Anterior cingulate cortex (tissue), 58 donors: ENCODE measurements around the gene SOX5.

ENCODE experiments used
- DNase-seq, 58 donors: peaks; one replicate each; lab custom pipeline; 2025; lab: John Stamatoyannopoulos, UW

Gene SOX5

DNA sequence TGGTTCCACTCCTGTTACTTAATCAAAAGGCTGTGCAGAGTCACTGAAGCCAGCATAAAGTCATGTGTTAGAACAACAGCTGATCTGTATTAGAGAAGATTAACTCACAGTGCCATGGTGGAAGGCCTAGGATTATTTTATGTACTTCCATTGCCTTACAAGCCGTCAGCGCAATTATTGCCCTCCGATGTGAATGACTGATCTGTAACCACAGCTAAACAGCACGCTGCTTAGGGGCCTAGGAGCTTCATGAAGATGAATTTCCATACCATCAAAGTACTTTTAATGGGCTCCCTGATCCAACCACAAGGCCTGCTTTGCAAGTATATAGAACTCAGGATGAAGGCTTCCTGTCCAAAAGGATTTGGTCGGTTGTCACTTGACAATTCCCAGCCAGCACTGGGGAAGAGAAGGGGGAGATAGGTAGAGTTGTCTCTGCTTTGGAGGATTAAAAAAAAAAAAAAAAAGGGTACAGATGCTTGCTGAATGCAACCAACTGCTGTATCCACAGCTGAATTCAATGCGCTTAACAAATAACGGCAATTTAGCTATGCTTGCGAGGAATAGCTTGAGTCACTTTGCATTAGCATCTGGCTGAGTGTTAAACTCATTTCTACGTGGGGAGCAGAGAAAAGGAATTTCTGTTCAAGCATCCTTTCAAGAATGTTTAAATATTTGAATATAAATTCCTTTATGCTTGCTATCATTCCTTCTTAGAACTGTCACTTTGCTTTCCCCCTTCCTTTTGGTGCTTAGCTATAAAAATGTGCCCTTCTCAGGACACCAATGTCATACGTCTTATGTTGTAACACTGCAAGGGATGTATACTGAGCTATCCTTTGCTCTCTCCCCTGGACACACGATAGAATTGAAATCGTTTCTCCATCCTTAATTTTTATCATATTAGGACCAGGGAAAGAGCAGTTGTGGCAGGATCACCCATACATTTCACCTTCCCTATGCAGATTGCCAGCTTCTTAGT, 387.8 kb downstream of the SOX5 start:
- peak in 2 of 58 donors; percentile 4 to 12 for DNase-seq

DNA sequence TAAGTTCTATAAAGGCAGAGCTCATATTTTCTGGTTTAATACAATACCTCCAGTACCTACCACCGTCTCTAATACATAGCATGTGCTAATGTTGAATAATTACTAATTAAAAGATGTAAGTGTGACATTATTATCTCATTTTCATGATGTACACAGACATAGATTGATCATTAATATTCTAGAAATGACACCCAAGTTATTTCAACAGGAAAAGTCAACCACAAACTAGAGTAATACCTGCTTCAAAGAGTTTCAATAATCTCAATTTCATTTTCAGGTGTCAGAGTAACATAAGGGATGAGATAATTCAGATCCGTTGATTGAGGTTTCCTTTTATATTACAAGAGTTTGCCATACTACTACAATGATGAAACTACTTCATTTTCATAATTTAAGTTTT, 388.9 kb downstream of the SOX5 start:
- no peak for DNase-seq

DNA sequence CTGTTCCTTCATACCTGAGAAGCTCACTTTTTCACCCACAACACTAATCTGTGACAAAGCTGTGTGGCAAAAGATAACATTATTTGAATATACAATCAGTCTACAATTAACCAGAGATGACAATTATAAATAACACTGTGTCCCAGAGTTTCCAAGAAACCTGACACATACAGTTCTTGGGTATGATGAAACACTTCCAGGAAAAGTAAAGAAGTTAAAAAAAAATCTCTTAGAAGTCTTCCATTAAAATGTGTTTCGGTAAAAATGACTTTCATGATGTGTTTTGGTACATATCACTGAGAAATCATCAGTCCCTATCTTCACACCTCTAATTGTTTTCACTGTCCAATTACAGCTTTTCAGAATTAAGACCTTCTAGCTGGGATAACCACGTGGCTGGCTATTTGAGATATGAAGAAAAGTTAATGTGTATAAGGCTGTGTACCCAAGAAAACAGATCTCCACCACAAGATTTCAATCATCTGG, 390.2 kb downstream of the SOX5 start:
- DNase-seq = no peak

DNA sequence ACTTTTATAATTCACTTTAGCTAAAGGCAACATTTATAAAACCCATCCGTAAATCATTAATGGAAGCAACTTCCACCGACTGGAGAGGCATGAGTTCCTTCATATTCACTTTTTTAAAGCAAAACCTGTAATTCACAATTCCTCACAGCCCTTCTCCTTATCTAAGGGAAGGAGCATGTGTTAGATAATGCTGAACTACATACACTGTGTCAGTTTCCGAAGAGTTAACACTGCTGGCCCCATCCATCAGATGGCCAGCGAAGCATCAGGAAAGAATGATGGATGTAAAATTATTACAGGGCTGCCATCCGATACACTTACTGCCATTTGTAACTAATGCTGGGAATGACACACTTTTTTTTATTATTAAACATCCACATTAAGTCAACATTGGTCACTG, 392.8 kb downstream of the SOX5 start:
- no peak for DNase-seq

DNA sequence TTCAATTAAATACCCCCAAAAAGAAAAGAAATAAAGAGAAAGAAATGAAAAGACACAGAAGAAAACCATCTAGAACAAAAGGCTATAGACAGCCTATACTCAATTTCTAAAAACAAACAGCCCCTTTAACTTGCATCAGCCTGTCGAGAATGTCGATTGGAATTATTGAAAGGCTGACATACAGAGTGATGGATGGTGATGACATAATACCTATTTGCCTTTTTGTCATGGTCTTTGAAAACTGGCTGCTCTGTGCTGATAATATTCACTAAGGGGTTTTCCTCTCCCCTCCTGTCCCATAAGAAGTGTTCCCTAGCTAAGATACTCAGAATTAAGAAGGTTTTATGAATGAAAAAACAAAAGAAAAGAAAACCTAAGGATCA, 393.7 kb downstream of the SOX5 start:
- DNase-seq = no peak

DNA sequence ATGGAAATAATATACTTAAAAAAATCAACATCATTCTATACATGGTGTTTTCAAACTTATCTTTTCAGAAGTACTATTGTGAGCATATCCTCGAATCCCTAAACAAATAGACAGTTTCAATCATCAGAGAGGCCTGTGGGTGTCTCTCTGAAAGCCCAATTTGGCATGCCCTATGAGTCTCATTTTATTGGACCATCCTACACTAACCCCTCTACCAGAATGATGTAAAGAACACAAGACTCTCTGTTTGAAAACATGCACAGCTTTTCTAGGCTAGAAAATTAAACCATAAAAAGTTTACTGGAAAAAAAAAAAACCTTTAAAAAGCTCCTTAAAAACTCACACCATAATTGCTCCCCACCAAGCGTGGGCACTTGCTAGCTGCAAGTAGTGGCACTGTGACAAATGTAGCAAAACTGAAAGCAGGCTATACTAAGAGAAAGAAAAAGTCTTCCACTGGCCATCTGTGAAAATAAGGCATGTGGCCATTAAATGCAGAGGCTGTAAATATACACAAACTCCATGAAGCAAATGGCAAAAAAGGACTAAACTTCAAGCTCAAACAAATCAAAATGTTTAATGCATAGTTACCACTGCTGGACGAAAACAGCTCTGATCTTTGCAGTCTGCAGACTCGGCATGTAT, 394.2 kb downstream of the SOX5 start:
- peak in 10 of 58 donors; percentile 3 to 44 (median 14) for DNase-seq

DNA sequence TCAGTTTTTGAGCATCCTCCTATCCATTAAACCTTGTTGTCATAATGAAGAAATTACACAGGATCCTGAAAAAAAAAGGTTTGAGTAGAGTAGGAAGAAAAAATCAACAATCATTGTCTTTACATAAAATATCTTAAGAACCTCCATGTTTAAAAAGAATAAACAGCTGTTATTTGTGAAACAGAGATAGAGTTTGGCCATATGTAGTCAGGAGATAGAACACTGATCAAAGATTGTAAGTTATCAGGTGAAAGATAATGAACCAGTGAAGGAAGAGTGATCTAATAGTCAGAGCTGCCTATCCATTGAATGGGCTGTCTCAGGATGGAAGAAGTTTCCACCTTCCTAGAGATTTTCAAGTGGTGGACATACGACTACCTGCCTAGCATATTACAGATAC, 397.1 kb downstream of the SOX5 start:
- DNase-seq = no peak

DNA sequence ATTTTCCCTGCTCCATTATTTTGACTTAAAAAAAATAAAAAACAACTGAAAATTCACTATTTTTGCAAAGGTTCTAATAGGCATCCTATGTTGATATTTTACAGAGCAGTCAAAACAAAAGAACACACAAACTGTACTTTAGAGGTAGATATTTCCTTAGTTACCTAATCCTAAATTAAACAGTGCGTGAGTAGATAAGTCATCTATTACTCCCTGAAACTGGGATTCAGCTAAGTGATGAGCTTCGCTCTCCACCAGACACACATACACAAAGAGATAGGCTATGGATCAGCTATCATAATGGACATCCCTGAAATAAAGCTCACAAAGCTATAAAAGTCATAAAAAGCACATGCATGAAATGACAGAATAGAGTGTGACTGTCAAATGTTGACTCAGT, 398.7 kb downstream of the SOX5 start:
- DNase-seq = no peak

DNA sequence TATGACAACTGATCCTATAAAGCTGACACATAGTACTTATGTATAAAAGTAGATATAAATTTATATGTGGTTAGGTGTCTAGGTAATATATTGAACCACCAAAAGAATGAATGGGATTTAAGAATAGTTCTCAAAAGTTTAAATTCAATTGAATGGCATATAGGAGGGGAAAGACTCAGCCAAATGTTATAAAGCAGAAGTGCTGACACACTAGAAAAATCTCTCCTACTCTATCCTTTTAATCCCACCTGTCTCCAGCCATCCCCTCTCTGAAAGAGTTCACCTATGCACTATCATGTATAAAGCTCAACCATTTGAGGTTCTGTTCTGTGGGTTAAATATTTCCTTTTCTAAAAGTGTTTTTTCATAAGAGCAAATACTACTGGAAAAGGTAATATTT, 400.7 kb downstream of the SOX5 start:
- no peak for DNase-seq

DNA sequence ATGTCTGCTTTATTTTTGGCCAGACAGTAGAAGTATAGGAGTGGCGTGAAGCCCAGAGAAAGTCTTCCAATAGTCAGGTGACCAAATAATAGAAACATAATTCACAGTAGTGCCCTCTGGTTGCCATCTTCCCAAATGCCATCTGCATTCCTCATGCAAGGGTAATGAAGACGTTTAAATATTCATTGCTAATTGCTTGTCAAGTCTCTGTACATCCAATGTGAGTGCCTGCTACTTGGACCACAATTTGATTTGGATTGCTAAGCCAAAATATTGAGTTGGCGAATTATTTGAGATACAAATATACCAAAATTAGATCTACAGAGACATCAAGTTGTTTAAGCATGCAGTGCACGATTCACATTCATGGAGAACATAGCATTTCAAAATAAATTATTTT, 402.7 kb downstream of the SOX5 start:
- no peak for DNase-seq

DNA sequence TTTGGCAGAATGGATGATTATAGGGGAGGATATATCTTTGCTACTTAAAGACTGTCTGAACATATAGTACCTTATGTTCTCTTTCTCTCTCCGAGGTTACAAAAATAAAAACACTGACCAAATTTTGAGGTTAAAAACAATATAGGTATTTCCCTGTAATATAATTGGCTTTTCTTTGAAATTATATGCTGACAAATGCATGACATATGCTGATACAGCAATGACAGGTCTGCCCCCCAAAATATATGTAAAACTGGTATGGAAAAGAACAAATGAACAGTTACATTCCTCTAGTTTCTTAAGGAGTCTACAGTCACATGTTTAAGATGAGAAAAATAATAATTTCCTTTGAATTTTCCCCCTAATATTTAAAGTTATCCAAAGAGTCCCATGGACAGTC, 405.7 kb downstream of the SOX5 start:
- DNase-seq = no peak

DNA sequence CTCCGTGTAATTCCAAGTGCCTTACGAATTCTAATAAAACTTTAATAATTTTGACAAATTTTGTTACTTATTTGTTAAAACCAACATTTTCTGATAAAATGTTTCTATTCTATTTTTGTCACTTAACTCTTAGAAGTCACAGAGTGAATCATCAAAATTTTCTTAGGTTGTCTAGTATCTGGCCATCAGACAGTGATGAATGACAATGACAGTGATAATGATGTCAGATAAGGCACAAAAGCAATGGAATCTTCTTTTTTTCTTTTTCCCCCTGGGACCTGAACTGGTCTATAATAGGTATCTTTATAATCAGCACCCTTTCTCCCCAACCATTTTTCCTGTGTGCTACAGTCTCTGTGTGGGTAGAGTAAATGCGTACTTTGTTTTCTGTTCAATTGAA, 407.3 kb downstream of the SOX5 start:
- no peak for DNase-seq

DNA sequence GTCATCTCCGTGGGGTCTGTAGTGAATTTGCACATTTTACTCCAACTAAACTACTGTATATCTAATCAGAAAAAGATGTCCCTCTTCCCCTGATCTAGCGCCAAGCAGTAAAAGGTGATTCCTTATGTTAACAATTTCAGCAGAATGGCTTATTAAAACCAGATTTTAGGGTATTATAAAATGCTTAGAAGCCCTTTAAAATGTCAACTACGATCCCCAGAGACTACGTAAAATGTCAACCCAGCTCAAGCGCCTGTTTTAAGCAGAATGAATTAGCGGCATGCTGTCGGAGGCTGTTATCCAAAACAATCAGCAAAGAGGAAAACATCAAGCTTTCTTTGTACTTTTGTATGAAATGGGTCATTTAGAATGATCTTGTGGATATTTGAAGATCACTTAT, 408.9 kb downstream of the SOX5 start:
- DNase-seq = no peak

DNA sequence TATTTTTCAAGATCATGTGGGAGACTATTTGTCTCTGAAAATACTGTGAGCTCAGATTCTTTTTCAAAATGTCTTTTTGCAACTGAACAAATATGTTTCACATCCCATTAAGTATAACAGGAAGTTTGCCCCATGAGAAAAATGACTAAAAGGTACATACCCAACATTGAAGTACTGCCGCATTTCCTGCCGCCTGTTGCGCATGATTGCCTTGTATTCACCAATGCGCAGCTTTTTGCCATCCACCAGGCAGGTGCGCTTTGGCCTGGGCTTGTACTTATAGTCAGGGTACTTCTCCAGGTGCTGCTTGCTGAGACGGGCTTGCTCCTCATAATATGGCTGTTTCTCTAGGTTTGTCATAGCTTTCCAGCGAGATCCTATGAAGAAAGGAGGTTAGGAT, 413.2 kb downstream of the SOX5 start:
- DNase-seq = no peak

DNA sequence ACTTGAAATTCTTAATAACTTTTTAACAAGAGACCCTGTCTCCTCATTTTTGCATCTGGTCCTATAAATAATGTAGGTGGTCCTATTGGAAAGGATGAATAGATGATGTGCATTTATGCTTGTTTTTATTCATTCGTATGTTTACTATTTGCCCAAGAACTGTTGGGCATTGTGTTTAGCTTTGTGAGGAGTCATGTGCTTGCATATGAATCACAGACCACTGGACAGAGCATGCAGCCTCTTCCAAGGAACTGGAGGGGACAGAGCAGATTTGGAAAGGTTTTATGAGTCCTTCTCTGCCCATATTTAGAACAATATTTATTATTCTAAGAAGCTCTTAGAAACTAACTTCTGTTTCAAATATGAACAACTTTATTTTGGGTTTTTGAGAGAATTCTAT, 414.0 kb downstream of the SOX5 start:
- no peak for DNase-seq

DNA sequence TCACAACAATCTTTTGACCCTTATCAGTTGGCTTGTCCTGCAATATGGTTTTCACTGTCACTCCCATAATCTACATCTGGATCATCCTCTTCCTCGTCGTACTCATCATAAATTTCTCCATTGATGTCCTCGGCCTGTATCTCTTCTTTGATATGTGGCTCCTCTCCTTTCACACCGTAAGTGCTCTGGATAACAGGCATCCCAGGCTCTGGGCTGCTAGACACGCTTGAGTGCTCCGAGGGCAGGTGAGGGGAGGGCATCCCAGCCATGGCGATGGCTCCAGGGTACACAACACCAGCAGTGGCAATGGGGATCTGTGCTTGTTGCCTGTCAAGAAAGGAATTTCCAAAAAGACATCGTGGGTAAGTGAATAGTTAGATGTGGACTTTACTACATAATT, 415.3 kb downstream of the SOX5 start:
- DNase-seq = no peak

DNA sequence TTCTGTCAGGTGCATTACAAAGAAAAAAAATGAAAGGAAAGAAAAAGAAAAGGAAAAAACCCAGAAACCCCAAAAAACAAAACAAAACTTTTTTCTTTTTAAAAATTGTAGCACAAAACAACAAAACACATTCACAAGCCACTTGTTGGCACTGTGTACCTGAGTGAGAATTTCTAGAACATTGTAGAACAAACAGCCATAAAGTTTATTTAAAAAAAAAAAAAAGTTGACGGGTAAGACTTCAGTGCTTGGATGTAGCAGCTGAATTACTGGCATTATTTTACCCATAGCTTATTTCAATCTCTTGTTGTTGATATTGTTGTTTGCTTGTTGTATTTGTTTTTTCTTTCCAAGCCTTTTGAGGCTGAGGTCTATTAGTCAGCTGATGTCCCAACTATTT, 415.8 kb downstream of the SOX5 start:
- DNase-seq = no peak

DNA sequence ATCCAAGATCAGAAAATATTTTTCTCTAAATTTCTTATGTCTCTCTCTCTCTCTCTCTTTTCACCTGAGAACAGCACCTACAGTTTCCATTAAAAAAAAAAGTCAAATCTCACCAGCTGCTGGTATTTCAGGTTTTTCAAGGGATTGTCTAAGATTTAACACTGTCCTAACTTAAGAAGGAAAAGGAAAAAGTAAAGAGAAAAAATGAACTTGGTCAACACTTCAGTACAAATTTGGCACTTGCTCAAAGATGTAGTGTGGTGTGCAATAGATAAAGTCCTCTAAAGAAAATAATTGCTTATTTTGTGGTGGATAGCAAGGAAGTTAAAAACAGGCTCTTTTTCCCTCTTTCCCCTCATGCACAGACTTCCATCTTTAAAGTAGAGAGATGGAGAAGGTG, 416.2 kb downstream of the SOX5 start:
- DNase-seq = no peak

DNA sequence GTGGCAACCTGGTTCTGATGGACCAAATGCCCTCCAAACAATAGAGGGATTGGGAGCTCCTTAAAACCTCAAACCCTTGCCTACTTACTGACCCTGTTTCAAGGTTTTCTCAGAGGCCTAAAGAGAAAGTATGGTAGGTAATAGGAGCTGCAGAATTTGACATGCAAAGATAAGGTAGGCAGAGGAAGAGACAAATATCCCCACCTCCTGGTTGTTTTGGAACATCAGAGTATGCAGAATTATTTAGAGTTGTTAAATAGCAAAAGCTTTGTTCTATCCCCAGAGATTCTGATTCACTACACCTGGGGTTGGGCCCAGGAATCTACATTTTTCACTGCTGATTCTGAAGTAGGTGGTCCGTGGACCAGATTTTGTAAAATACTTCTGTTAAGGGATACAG, 421.2 kb downstream of the SOX5 start:
- DNase-seq = no peak

DNA sequence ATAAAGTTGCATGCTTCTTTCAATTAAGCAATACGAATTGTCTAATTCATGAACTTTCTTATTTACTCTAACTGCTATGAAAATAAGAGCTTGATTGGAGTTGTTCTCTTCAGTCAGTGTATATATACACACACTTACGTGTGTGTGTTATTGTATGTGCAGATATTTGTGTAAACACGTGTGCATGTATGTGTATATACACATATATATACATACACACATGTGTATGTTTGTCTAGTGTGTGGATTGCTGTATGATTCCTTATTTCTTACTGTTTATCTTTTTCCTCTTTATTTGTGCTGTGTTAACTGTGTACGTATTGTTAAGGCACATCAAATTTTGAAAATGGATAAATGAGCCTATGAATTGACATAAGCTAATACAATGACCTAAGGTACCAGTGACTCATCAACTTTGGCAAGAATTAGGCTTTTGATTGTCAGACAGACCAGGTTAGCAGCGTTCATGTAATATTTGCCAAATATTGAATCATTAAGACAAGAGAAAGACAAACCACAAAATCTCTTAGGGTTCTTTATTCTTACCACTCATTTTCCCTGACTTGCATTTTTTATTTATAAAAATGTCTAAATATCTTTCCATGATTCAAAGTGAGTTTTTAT, 423.9 kb downstream of the SOX5 start:
- DNase-seq = no peak

DNA sequence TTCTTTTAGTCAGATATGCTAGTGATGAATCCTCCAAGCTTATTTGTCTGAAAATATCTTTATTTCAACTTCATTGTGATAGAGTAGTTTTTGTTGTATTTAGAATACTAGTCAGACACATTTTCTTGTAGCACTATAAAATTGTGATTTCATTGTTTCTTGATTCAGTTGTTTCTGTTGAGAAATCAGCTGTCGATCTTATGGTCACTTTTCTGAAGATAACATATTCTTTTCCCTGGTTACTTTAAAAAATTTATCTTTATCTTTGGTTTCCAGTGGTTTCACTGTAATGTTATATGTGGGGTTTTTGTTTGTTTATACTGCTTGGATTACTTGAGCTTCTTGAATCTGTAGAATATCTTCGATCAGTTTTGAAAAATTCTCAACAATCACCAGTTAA, 426.1 kb downstream of the SOX5 start:
- DNase-seq = no peak
